ENCODE data around the gene JPH4.

Gene JPH4

DNA sequence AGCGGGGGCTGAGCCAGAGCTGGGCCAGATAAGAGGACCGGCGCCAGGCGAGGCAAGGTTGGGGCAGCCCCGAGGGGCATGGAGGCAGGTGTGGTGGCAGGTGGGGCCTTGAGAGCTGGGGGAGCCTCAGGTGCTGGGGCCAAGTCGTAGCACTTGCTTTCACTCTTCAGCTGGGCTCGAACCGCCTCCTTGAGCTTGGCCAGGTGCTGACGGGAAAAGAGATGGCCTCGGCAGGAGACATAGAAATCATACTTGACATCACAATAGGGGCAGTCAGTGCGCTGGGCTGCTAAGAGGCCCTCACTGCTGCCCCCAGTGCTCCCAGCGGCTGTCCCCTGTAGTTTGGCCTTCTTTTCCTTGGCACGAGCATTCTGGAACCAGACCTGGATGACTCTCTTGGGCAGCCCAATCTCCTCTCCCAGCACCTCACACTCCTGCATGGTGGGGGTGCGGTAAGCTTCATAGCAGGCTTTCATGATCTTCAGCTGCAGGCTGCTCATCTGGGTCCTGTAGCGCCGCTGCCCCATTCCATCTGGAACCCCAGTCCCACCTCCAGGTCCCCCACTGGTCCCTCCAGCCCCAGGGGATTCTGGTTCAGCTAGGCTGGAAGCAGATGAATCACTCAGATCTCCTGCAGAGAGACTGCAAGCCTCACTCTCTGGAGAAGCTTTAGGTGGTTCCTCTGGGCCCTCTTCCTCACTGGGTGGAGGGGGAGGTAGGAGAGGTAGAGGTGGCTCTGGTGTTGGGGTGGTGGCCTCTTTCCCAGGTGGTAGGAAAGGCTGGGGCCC is 55.2 kb downstream of the JPH4 start:
- no peak for ATAC-seq
- TF ChIP-seq ZFP30 (CRISPR knock-in tag; IDR thresholded peaks at IDR 0.05) (no peak), CSRNP3 (CRISPR knock-in tag; IDR thresholded peaks at IDR 0.05) (no peak), RARB (CRISPR knock-in tag; IDR thresholded peaks at IDR 0.05) (no peak), ZFP3 (CRISPR knock-in tag; IDR thresholded peaks at IDR 0.05) (no peak), ISL1 (CRISPR knock-in tag; IDR thresholded peaks at IDR 0.05) (no peak), TOX (CRISPR knock-in tag; IDR thresholded peaks at IDR 0.05; ENCODE audit: borderline replicate concordance) (no peak), ZNF565 (CRISPR knock-in tag; conservative IDR thresholded peaks at IDR 0.05; ENCODE audit: low read depth) (no peak), CSDC2 (CRISPR knock-in tag; IDR thresholded peaks at IDR 0.05) (no peak), CREB5 (CRISPR knock-in tag; IDR thresholded peaks at IDR 0.05; ENCODE audit: low read depth) (no peak), SNAI2 (CRISPR knock-in tag; IDR thresholded peaks at IDR 0.05) (no peak), ZC3H10 (CRISPR knock-in tag; IDR thresholded peaks at IDR 0.05) (no peak), TCF4 (CRISPR knock-in tag; IDR thresholded peaks at IDR 0.05; ENCODE audit: borderline replicate concordance) (no peak), BACH2 (CRISPR knock-in tag; IDR thresholded peaks at IDR 0.05; ENCODE audit: borderline replicate concordance) (no peak), ZNF8 (CRISPR knock-in tag; IDR thresholded peaks at IDR 0.05) (no peak)
- TF ChIP-seq, protein P1, sequence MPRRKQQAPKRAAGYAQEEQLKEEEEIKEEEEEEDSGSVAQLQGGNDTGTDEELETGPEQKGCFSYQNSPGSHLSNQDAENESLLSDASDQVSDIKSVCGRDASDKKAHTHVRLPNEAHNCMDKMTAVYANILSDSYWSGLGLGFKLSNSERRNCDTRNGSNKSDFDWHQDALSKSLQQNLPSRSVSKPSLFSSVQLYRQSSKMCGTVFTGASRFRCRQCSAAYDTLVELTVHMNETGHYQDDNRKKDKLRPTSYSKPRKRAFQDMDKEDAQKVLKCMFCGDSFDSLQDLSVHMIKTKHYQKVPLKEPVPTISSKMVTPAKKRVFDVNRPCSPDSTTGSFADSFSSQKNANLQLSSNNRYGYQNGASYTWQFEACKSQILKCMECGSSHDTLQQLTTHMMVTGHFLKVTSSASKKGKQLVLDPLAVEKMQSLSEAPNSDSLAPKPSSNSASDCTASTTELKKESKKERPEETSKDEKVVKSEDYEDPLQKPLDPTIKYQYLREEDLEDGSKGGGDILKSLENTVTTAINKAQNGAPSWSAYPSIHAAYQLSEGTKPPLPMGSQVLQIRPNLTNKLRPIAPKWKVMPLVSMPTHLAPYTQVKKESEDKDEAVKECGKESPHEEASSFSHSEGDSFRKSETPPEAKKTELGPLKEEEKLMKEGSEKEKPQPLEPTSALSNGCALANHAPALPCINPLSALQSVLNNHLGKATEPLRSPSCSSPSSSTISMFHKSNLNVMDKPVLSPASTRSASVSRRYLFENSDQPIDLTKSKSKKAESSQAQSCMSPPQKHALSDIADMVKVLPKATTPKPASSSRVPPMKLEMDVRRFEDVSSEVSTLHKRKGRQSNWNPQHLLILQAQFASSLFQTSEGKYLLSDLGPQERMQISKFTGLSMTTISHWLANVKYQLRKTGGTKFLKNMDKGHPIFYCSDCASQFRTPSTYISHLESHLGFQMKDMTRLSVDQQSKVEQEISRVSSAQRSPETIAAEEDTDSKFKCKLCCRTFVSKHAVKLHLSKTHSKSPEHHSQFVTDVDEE (CRISPR knock-in tag; IDR thresholded peaks at IDR 0.05), result no peak

DNA sequence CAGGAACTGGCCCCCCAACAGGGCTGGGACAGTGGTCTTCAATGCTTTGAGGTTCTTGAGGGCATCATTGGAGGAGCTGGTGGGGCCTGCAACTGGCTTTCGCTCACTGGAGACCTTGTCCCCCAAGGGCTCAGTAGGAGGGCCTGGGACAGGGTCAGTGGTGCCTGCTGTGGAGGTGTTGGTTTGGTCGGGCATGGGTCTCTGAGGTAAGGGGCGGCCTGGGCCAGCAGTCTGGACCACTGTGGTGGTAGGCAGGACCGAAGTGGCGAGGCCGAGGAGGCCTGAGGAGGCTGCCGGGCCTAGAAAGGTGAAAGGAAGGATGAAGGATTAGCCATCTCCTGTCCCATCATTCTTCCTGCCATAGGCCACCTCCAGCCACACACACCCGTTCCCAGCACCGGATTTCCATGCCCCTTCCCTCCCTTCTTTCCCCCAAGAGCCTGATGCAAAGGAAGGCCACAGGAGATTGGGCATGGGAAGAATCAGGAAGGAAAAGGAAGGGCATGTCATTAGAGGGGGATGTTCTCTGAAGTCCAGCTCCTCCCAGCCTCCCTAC is 55.9 kb downstream of the JPH4 start:
- ATAC-seq, result no peak
- TF ChIP-seq, protein P2, sequence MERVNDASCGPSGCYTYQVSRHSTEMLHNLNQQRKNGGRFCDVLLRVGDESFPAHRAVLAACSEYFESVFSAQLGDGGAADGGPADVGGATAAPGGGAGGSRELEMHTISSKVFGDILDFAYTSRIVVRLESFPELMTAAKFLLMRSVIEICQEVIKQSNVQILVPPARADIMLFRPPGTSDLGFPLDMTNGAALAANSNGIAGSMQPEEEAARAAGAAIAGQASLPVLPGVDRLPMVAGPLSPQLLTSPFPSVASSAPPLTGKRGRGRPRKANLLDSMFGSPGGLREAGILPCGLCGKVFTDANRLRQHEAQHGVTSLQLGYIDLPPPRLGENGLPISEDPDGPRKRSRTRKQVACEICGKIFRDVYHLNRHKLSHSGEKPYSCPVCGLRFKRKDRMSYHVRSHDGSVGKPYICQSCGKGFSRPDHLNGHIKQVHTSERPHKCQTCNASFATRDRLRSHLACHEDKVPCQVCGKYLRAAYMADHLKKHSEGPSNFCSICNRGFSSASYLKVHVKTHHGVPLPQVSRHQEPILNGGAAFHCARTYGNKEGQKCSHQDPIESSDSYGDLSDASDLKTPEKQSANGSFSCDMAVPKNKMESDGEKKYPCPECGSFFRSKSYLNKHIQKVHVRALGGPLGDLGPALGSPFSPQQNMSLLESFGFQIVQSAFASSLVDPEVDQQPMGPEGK (CRISPR knock-in tag; IDR thresholded peaks at IDR 0.05; ENCODE audit: borderline replicate concordance), result no peak

DNA sequence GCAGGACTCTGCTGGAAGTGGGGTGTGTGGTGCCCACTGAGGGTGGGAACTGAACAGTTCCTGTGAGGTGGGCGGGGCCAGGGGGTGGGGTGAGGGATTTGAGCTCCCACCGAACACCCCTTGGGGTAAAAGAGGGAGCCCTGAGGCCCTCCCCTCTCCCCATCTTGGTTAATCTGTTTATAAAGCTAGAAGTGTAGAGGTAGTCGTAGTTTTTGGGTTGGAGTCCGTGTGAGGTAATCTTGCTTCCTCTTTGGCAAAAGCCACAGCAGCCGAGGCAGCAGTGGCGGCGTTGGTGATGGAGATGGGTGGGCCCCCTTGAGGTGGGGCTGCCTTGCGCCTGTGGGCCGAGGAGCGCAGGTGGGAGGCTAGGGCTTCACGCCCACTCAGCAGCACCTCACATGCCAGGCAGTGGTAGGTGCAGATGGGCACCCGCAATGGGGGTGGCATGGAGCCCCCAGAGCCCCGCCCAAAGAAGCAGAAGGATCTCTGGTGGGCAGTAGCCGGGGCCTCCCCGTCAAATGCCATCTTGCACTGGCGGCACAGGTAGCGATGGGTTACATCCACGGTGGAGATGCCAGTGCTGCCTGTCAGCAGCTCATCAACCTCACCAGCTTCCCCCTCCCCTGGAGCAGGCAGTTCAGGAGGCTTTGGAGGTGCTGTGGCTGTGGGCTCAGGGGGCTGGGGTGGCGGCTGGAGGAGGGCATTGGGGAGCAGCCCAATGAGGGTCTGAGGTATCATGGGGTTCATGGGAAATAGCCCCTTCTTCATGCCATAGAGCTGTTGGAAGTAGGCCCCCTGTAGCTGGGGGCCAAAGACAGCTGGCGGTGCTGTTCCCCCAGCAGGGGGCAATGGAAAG is 56.6 kb downstream of the JPH4 start:
- TF ChIP-seq PPARA (CRISPR knock-in tag; IDR thresholded peaks at IDR 0.05; ENCODE audit: borderline replicate concordance) (no peak), BACH2 (CRISPR knock-in tag; IDR thresholded peaks at IDR 0.05; ENCODE audit: borderline replicate concordance) (no peak), ZFP3 (CRISPR knock-in tag; IDR thresholded peaks at IDR 0.05) (no peak), GLIS3 (CRISPR knock-in tag; IDR thresholded peaks at IDR 0.05) (no peak), TOX (CRISPR knock-in tag; IDR thresholded peaks at IDR 0.05; ENCODE audit: borderline replicate concordance) (no peak), TCF4 (CRISPR knock-in tag; IDR thresholded peaks at IDR 0.05; ENCODE audit: borderline replicate concordance) (no peak), ZFP30 (CRISPR knock-in tag; IDR thresholded peaks at IDR 0.05) (no peak), ZC3H10 (CRISPR knock-in tag; IDR thresholded peaks at IDR 0.05) (no peak), ARNTL (CRISPR knock-in tag; IDR thresholded peaks at IDR 0.05; ENCODE audit: borderline replicate concordance, low read depth) (no peak)
- ATAC-seq, result no peak
